ENCODE data around the gene ZNF839. TPM values are rescaled to one million over a fixed set of nuclear protein-coding genes. Genes with fewer than 3 reads are reported as not detected.
"Not testable (repeated sequence)": the region's sequence is repeated elsewhere in the genome, so short reads cannot be mapped to it uniquely, and the experiment has no call there.

The ZNF839 gene
- total RNA-seq, 1 experiment from 2014 or later = 4.8 TPM

GRCh38 chr14:102297436-102298170 is 21.9 kb upstream of the ZNF839 start:
- H3K4me3 ChIP-seq = no peak overlapping the region
- H3K27me3 ChIP-seq = no peaks in the 10 kb centered on the region
- no peaks in the 10 kb centered on the region for H3K9me3 ChIP-seq
- DNase-seq = no peak
- peaks cover 14% of the 10 kb centered on the region for H3K36me3 ChIP-seq

- H3K27me3 ChIP-seq, H3K9me3 ChIP-seq, H3K4me3 ChIP-seq, DNase-seq: not testable (repeated sequence)
- H3K36me3 ChIP-seq = peaks cover 10% of the 10 kb centered on the region
These were observed 21.1 kb upstream of the ZNF839 start for GRCh38 chr14:102298303-102299070.

DNA sequence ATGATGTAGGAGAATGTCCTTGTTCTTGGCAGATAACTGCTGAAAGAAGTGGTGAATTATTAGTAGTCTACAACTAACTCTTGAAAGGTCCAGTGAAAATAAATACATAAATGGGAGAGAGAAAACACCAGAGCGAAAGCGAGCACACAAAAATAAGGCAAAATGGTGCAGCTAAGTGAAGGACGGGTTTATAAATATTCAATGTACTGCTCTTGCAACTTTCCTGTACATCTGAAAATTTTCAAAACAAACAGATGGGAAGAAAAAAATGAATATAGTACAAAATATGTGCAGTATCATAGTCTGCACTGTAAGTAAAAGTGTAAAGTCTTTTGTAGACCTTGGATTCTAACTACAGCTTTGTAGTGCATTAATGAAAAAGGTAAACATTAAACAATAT is 15.9 kb upstream of the ZNF839 start:
- no peaks in the 10 kb centered on the region for H3K9me3 ChIP-seq
- DNase-seq = no peak
- H3K27me3 ChIP-seq = no peaks in the 10 kb centered on the region
- peak overlapping the region; percentile 84 for H3K4me3 ChIP-seq
- peaks cover 3% of the 10 kb centered on the region for H3K36me3 ChIP-seq

DNA sequence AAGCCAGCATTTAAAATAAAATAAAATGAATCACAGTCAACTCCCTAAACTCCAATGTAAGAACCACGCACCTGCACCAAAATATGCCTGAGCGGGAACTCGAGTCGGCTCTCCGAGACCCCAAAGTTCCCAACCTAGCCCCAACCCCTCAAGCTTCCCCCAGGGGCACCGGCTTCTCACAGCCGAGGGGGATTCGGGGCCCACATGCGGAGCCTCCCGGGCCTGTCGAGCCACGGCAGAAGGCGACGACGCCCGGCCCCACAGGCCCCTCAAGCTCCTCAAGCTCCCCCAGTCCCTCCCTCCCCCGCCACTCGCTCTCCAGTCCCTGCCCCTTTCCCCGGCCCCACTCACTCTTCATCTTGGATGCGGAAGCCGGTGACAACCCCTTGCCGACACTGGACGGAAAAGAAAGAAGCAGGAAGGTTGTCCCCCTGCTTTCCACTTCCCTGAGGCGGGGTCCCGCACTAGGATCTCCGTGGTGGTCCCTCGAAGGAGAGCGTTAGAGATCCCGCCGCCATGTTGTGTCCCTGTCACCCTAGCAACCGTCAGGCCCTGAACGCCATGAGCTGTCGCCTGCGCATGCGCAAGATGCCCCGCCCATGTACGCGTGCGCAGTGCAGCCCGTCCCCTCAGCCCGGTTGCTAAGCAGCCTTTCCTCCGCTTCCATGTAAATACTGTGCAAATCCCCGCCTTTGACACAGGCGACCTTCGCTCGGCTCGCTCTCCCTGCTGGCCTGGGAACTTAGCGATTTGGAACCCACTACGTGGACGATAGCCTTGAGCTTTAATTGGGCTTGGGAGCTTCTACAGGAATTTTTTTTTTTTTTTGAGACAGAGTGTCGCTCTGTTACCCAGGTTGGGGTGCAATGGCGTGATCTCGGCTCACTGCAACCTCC is 14.7 kb upstream of the ZNF839 start, which contains the start of gene MOK:
TSS of gene MOK (minus strand) at position 554 of the 896 bp plus-strand sequence. CDS start at position 358, 196 bp downstream.
- DNase-seq = peak; percentile 89
- no peaks in the 10 kb centered on the region for H3K9me3 ChIP-seq
- H3K4me3 ChIP-seq = peak within 1 kb of the TSS; percentile 84
- no peaks in the 10 kb centered on the region for H3K27me3 ChIP-seq
- H3K36me3 ChIP-seq = no peaks in the 10 kb centered on the region; the same call in 1 of the 2 replicates

GRCh38 chr14:102314242-102315011 is 5.1 kb upstream of the ZNF839 start:
- peak; percentile 79 for DNase-seq
- no peaks in the 10 kb centered on the region for H3K27me3 ChIP-seq
- no peaks in the 10 kb centered on the region for H3K9me3 ChIP-seq
- no peaks in the 10 kb centered on the region for H3K36me3 ChIP-seq
- peak overlapping the region; percentile 29 for H3K4me3 ChIP-seq

DNA sequence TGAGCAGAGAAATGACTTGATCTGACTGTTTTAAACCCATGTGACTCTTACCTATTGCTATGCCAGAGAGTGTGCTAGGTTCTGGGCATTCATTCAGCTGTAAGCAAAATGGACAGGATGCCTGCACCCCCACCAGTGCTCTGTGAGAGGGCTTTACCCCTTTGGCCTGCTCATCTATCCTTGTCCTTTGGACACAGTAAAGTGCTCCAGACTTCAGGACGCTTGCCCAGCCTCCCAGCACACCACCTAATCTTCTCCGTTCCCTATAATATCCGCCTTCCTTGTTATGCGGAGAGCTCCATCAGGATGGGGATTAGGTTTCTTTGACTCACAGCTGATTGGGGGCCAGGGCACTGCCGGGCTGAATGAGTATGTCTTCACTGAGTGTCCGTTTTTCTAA is 4.4 kb upstream of the ZNF839 start:
- no peak overlapping the region for H3K4me3 ChIP-seq
- H3K9me3 ChIP-seq = no peaks in the 10 kb centered on the region
- no peaks in the 10 kb centered on the region for H3K36me3 ChIP-seq
- no peaks in the 10 kb centered on the region for H3K27me3 ChIP-seq
- no peak for DNase-seq

- Histone ChIP-seq H3K4me3 (peak overlapping the region; percentile 29), H3K9me3 (no peaks in the 10 kb centered on the region), H3K36me3 (no peaks in the 10 kb centered on the region; the same call in 1 of the 2 replicates), H3K27me3 (no peaks in the 10 kb centered on the region)
- DNase-seq = peak; percentile 48
These were observed 3.2 kb upstream of the ZNF839 start for GRCh38 chr14:102316338-102316742.

GRCh38 chr14:102316743-102317563 is 2.6 kb upstream of the ZNF839 start:
- no peaks in the 10 kb centered on the region for H3K27me3 ChIP-seq
- H3K9me3 ChIP-seq = no peaks in the 10 kb centered on the region
- no peaks in the 10 kb centered on the region; the same call in 1 of the 2 replicates for H3K36me3 ChIP-seq
- DNase-seq = peak; percentile 85
- peak overlapping the region; percentile 41 for H3K4me3 ChIP-seq

GRCh38 chr14:102317564-102318248 is 1.8 kb upstream of the ZNF839 start:
- Histone ChIP-seq H3K36me3 (no peaks in the 10 kb centered on the region; the same call in 1 of the 2 replicates), H3K27me3 (no peaks in the 10 kb centered on the region), H3K9me3 (no peaks in the 10 kb centered on the region), H3K4me3 (peak overlapping the region; percentile 41)
- DNase-seq = peak; percentile 38

- no peaks in the 10 kb centered on the region for H3K27me3 ChIP-seq
- H3K4me3 ChIP-seq = peak overlapping the region; percentile 64
- H3K9me3 ChIP-seq = no peaks in the 10 kb centered on the region
- no peak for DNase-seq
- H3K36me3 ChIP-seq = no peaks in the 10 kb centered on the region; the same call in 1 of the 2 replicates
These were observed 717 bp upstream of the ZNF839 start for GRCh38 chr14:102318781-102319276.

DNA sequence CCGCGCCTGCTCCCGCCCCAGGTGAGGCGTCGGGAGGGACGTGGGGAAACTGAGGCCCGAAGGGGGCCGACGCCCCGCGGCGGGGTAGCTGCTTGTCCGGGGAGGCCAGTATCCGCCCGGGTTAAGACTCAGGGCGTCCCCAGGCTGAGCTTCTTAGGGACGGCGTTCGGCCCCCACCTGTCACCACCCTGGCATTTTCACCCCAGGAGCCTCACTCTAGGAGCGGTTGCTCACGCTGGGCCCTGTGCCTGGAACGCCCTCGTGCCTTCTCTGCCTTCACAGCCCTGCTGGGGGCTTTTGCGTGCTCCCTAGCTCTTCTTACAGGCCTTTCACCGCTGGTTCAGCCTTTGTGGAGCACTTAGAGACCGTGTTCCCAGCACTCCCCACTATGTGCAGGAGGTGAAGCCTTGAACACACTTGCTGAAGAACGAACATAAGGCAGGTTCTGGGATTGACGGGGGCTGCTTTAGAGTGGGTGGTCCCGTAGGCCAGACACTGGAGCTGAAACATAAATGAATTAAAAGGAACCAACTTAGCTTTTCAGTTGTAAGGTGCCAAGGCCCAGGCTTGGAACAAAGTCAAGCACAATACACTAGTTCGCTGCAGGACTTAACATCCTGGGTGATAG is 601 bp downstream of the ZNF839 start:
- H3K9me3 ChIP-seq = no peaks in the 10 kb centered on the region
- H3K36me3 ChIP-seq = no peaks in the 10 kb centered on the region; the same call in 1 of the 2 replicates
- peak; percentile 49 for DNase-seq
- H3K4me3 ChIP-seq = peak overlapping the region; percentile 64
- no peaks in the 10 kb centered on the region for H3K27me3 ChIP-seq

DNA sequence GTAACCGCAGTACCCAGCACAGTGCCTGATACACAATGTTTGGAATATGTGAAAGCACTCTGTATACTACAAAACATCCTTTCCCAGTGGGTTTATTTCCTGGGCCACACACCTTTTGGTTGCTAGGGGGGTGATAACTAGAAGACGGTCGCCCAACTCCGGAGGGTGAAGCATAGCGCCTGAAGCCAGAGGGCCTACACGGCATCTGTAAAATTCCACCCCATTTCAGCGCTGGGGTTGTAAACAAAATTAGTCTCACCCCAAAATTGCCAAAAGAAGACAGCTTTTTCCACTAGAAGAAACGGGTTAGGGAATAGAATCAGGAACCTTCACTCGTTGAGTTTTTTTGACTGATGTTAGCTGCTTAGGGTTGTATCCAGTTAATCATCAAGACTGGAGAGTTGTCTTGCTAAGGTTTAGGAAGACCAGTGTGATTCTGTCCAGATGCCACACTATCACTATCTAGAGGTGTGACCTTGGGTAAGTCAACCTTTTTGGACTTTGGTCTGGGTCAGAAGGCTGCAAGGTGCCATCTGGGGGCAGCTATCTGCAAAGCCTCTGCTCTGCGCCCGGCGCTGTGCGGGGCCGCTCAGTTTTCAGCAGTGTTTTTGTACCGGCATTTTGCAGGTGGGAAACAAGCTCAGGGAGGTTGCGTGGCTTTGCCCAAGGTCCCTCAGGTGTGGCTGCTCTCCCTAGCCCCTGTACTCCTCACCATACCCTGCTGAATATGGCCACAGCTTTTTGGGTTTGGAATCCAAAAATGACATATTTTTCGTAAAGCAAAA is 1.3 kb downstream of the ZNF839 start:
- DNase-seq = no peak
- peak overlapping the region; percentile 64 for H3K4me3 ChIP-seq

More for the DNA sequence above, 1.3 kb downstream of the ZNF839 start:
- Histone ChIP-seq H3K9me3 (no peaks in the 10 kb centered on the region), H3K27me3 (no peaks in the 10 kb centered on the region), H3K36me3 (no peaks in the 10 kb centered on the region; the same call in 1 of the 2 replicates)

Measured in MG63 (cell line).